Left lobe of liver (tissue), 2 donors: Measurements from ENCODE around the gene B4GALT3. TPM values are rescaled to one million over a fixed set of nuclear protein-coding genes. Genes with fewer than 3 reads are reported as not detected.

ENCODE experiments used
- ATAC-seq: fragments of 200-7000 bp; cut with Tn5 transposase; one replicate; pipeline ENCODE4 v1.9.1; 2020; ENCODE audit warnings: mild to moderate bottlenecking, moderate library complexity
- DNase-seq: peaks from one replicate; pipeline ENCODE4 v3.0.0-alpha.2; 2020; ENCODE audit warnings: low spot score
- total RNA-seq: library from RNA; stranded (reverse); gene quantifications from one replicate; pipeline ENCODE4 v1.2.1, GENCODE V29; 2021
- donor health status: DM: no; HTN: no; CAD: no; lungs with moderate emphysema.
- donor health status: DM: no; HTN: yes; CAD: no.

The B4GALT3 gene
- total RNA-seq, 1 donor from 2014 or later: 9.1 TPM

DNA sequence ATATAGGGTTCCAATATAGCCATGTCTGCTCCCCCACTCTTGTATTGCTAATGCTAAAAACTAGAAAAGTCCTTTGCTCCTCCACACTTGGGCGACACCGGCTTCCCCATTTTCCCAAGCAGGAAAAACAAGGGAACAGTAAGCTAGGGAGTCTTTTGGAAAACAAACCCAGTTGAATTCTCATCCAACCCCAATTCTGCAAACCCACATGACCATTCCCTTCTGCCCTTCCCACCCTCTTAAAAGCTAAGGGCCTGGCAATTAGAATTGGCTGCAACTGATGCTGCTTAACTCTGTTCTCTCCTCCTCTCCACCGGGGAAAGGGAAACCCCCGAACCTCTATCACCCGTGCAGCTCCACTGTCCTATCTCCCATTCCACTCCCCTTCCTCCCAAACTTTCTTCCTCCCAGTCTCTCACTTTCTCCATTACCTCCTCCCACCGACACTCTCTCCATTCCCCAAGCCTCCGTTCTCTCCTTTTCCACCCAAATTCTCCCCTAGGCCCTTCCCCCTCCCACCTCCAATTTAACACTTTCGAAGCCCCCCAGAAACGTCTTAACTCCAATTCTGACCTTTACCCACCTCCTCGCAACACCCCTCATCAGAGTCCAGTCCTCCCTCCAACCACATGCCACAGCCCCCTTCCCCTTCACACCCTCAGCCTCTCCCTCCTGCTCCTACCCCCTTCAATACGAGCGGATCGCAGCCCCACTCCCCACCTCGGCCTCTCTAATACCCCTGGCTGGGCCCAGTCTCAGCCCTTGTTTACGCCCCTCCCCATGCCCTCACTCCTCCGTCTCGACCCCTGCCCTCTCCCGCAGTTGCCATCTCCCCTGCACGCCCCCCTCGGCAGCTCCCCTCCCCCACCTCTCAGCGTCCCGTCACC is 45.5 kb downstream of the B4GALT3 start:
- DNase-seq: no peak

GRCh38 chr1:161130266-161130665 is 47.0 kb downstream of the B4GALT3 start:
- ATAC-seq (no peak), DNase-seq (no peak)

More for the DNA sequence above, 45.5 kb downstream of the B4GALT3 start:
- no peak for ATAC-seq

DNA sequence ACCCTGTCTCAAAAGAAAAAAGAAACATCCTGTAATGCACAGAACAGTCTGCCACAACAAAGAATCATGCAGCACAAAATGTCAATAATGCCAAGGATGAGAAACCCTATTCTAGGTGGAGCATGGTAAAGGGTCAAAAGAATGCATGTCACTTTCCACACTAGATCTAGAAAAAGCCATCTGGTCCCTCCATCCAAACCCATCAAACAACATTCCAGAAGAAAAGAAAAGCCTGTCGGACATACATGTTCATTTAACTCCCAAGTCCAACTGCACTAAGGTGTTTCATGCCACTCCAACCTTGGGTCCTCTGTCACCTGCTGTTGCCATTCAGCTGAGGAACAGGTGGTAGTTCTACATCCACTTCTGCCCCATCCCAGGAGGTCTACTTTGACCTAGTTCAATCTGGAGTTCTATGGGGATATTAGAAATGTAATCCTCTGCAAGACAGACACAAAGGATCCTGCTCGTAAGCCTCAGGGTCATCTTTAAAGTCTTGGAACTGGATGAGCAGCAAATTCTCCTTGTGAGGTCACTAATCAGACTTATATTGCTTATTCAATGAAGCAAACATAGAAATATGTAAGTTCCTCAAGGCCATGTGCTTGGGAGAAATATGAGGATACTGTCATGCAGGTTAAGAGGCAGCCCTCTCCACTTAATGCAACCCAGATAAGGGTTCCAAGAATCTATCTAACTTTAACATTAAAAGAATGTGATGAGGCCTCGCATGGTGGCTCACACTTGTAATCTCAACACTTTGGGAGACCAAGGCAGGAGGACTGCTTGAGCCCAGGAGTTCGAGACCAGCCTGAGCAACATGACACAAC is 48.5 kb downstream of the B4GALT3 start:
- ATAC-seq: no peak
- DNase-seq: no peak

DNA sequence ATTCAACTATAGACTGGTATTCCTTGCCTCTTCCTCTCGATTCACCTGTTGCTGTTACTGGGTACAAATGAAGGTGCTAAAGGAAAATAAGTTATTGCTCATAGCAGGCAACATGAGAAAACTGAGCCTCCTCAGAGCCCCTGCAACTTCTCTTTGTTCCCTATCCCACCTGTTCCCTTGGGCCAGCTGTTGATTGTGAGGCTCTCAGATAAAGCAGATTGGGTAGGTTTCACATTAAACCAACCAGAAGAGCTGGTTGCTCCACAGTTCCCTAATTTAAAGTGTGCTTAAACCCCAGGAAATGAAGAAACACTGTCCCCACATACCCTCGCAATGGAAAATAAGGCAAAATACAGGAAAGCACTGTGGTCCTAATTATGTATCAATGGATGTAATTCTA is 49.7 kb downstream of the B4GALT3 start:
- ATAC-seq (no peak), DNase-seq (no peak)

DNA sequence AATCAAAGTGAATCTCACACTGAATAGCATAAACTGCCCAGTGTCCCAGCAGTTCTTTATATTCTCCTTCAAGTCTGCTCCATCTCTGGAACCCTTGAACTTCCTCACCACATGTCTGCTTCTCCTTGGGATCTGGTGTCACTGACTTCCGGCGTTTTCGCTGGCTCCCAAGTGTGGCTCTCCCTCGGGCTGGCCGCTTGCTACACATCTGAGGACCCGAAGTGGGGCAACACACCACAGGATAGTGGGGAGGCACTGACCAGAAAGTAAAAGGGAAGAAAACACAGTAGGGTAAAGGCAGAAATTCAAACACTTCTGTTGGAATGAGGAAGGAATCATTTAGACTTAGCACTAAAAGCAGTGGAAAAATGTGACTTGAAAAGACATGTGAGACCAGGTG is 54.3 kb downstream of the B4GALT3 start:
- no peak for ATAC-seq
- no peak for DNase-seq

DNA sequence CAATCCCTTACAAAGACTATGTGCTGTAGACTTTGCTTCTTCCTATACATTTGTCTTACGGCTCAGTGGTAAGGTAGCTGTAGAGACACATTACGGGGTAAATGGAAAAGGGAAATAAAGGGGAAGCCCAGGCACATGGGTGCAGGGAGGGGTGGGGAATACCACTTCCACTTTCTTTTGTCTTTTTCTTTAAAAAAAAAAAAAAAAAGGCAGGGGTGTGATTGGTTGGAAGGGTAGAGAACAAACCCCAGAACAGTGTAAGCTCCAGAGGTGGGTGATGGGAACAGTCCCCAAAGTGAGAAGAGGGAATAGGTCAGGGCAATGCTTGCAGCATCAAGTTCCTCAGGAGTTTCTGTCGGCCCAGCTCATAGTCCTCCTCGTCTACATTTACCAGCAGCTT is 55.5 kb downstream of the B4GALT3 start:
- ATAC-seq (no peak), DNase-seq (no peak)

Other genes starting within 250 kb of the B4GALT3 start
- gene ITLN2, start 222.7 kb downstream of the B4GALT3 start, total RNA-seq: not detected
- gene F11R, start 156.4 kb downstream of the B4GALT3 start, total RNA-seq: 65.4 TPM
- gene TSTD1, start 138.5 kb downstream of the B4GALT3 start, total RNA-seq: 30.7 TPM
- gene USF1, start 131.5 kb downstream of the B4GALT3 start, total RNA-seq: 27.6 TPM
- 4.0 TPM for gene ARHGAP30, start 107.6 kb downstream of the B4GALT3 start, total RNA-seq
- not detected for gene NECTIN4, start 87.9 kb downstream of the B4GALT3 start, total RNA-seq
- 6.2 TPM for gene KLHDC9, start 79.1 kb downstream of the B4GALT3 start, total RNA-seq
- 22.0 TPM for gene PFDN2, start 59.5 kb downstream of the B4GALT3 start, total RNA-seq
- gene NIT1, start 59.4 kb downstream of the B4GALT3 start, total RNA-seq: 70.3 TPM
- 17.6 TPM for gene DEDD, start 44.8 kb downstream of the B4GALT3 start, total RNA-seq
- gene UFC1, start 23.5 kb downstream of the B4GALT3 start, total RNA-seq: 36.1 TPM
- 10.2 TPM for gene USP21, start 18.0 kb downstream of the B4GALT3 start, total RNA-seq
- 9.3 TPM for gene PPOX, start 11.1 kb downstream of the B4GALT3 start, total RNA-seq
- gene ADAMTS4, start 21.5 kb upstream of the B4GALT3 start, total RNA-seq: 1.1 TPM
- gene NDUFS2, start 24.9 kb upstream of the B4GALT3 start, total RNA-seq: 106 TPM
- gene FCER1G, start 37.8 kb upstream of the B4GALT3 start, total RNA-seq: 13.4 TPM
- 4,148 TPM for gene APOA2, start 46.1 kb upstream of the B4GALT3 start, total RNA-seq
- 6.3 TPM for gene TOMM40L, start 48.6 kb upstream of the B4GALT3 start, total RNA-seq
- 158 TPM for gene NR1I3, start 60.7 kb upstream of the B4GALT3 start, total RNA-seq
- gene PCP4L1, start 81.2 kb upstream of the B4GALT3 start, total RNA-seq: 5.1 TPM
- 2.4 TPM for gene MPZ, start 132.5 kb upstream of the B4GALT3 start, total RNA-seq
- 223 TPM for gene SDHC, start 136.9 kb upstream of the B4GALT3 start, total RNA-seq
- not detected for gene CFAP126, start 190.4 kb upstream of the B4GALT3 start, total RNA-seq